Nucleus accumbens (tissue), 56 donors: ENCODE data around the gene FAM50B.

Source experiments
- DNase-seq, 56 donors: peaks; one replicate each; lab custom pipeline; 2025; lab: John Stamatoyannopoulos, UW

FAM50B gene

GRCh38 chr6:3848925-3849605, at the start of gene FAM50B:
Gene FAM50B, plus strand, starts transcription at chr6:3849373. Its CDS starts 439 bp downstream, at chr6:3849812.
- peak; percentile 25 to 96 (median 89) for DNase-seq

GRCh38 chr6:3799719-3800118, 49.5 kb upstream of the FAM50B start:
- no peak for DNase-seq

DNA sequence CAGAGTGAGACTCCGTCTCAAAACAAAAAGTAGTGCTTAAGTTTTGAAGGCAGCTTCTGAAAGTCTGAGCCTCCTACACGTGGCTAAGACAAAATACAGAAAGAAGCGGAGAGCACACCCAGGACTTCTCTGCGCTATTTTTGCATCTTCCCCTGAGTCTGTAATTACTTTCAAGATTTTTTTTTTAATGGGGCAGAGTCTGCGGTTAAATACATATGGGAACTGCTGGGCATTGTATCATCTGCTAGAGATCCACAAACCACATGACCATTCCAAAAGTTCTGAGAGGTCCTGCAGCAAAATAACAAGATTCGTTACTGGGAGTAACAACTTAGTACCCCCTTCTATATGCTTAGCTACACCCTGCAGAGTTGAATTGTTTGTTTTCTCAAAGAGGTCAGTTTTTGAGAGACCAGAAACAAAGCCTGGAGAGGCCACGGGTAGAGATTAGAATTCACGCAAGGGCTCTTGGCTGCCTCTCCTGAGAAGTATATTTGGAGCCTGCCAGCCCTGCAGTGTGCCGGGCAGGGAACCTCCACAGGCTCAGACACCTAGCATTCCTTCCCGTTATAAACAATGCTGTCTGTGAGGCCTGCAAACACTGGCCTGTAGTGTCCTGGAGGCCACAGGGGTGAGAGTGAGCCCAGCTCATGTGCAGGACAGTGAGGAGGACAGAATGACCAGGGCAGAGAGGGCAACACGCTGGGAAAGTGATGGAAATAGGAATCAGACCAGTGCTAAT, 48.2 kb upstream of the FAM50B start:
- DNase-seq = no peak

DNA sequence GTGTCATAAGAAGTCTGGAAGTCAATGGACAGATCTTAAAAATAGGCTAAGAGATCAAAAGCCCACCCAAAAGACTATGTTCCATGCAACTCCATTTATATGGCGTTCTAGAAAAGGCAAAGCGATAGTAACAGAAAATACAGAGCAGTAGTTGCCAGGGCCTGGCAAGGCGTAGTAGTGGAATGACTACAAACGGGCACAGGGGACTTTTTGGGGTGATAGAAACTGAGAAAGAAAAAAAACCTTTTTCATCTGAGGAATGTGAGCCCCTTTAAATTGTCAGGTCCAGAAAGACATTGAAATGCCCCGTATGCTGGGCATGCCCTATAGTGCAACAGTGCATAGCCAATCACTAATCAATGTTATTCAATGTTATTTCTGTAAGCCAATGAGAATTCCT, 47.2 kb upstream of the FAM50B start:
- no peak for DNase-seq

DNA sequence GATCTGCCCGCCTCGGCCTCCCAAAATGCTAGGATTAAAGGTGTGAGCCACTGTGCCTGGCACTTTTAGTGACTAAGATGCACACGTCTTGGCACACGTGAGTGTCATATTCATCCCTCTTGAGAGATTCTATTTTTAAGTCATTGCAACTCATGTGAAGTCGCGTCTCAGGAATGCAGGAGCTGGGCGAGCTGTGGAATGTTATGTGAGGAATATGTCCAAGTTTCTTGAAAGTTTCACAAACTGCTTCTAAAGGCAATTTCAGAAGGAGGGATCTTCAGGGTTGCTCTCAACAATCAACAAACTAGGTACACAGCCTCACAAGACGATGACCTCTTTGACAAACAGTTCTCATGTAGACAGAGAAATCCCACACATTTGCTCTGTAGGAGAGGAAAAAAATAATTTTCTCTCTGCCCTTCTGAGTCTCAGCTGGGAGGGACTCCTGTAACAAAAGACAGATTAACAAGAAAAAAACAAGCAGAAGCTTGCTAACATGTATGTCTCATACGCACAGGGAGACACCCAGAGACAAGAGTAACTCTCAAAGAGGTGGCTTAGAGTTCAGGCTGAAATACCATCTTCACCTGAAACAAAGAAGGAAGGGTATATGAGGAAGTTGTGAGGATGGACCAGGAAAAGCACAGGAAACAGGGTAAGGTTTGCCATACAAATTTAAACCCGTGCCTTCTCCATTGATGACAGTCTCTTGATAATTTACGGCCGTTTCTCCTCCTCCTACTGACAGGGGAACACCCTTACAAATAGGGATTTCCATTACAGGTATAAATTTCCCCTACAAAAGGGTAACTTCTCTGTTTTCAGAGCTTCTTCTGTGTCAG, 45.3 kb upstream of the FAM50B start:
- no peak for DNase-seq

- DNase-seq = no peak
These were observed 44.2 kb upstream of the FAM50B start for GRCh38 chr6:3804964-3805363.

GRCh38 chr6:3805448-3806123, 43.6 kb upstream of the FAM50B start:
- no peak for DNase-seq

DNA sequence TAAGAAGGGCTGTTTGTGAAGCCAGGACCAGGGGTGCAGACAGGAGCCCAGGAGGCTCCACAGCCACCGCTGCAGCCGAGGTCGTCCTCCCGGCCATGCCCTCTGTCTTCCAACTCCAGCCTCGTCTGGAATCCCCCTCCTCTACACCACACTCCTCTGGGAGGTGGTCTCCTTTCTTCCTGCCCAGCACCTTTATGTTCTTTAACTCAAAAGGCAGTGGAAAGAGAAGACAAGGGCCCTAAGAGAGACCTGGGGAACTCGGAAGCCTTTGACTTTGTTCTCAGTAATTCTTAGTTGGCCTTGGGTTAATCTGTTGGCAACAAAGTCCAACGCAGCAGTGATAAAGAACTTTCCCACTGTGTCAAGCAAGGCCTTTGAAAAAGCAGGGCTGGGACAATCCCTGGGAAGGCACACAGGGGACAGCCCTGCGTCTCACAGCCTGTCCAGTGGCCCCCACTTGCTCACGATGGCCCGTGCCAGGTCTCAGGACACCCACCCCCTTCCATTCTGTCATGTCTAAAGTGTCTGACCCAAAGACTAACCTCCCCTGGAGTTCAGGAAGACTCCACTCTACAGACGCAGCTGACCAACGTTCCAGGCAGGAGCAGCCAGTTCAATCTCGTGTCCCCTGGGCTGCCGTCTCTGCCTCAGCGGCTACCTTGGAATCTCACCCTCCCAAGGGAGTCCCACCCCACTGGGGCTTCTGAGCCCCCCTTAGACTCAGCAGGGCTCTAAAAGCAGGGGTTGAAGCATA, 42.8 kb upstream of the FAM50B start:
- no peak for DNase-seq

GRCh38 chr6:3808199-3808598, 41.0 kb upstream of the FAM50B start:
- no peak for DNase-seq

GRCh38 chr6:3808759-3809514, 40.2 kb upstream of the FAM50B start:
- peak in 23 of 56 donors; percentile 1 to 56 (median 18) for DNase-seq

GRCh38 chr6:3809515-3809891, 39.7 kb upstream of the FAM50B start:
- no peak for DNase-seq

- DNase-seq = no peak
These were observed 39.2 kb upstream of the FAM50B start for GRCh38 chr6:3809982-3810381.

GRCh38 chr6:3811191-3811590, 38.0 kb upstream of the FAM50B start:
- DNase-seq = peak in 7 of 56 donors; percentile 6 to 22 (median 16)

- no peak for DNase-seq
These were observed 36.6 kb upstream of the FAM50B start for GRCh38 chr6:3812596-3812995.

GRCh38 chr6:3813150-3813780, 35.9 kb upstream of the FAM50B start:
- DNase-seq = peak in 3 of 56 donors; percentile 3 to 12 (median 8)

GRCh38 chr6:3813918-3814317, 35.3 kb upstream of the FAM50B start:
- DNase-seq = no peak

DNA sequence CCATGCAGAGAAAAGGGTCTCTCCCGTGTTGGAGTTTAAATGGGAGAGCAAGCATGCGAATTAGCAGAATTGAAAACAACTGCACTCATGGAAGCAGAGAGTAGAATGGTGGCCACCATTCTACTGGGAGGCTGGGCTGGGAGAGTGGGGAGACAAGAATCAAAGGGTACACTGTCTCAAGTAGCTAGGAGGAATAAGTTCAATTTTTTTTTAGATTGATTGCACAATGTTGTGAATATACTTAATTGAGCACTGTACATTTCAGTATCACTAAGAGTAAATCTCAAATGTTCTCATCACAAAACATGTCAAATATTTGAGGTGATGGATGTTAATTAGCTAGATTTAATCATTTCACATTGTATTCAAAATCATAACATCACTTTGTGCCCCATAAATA, 34.6 kb upstream of the FAM50B start:
- no peak for DNase-seq

DNA sequence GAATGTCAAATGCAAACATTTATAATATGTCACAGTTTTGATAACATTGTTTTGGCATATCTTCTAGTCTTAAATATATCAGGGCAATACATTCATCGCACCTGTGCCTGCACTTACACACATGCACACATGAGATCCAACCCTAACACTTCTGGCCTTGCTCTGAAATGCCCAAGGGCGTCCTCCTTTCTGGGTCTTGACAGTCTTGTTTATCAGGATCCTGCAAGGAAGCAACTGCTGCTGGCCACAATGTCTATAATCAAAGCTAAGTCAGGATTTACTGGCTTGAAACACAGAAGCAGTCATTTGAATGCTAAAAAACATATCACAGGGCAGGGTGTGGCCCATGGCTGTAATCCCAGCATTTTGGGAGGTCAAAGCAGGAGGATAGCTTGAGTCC, 32.9 kb upstream of the FAM50B start:
- no peak for DNase-seq
